Tibial nerve (tissue), 4 donors: ENCODE measurements around the gene PIK3R3. TPM values are rescaled to one million over a fixed set of nuclear protein-coding genes. Genes with fewer than 3 reads are reported as not detected.

Source experiments
- DNase-seq, 2 donors: peaks; one replicate each; pipeline ENCODE4 v3.0.0-alpha.2; 2019; ENCODE audit warnings: low spot score in 2 of 2
- H3K27ac ChIP-seq, 4 donors: fragments of 200-600 bp; sonication (generic) in 3 of 4; one replicate each; pipeline ENCODE4 v1.5.1; 2017 to 2019; ENCODE audit warnings: mild to moderate bottlenecking in 1 of 4
- H3K27me3 ChIP-seq, 2 donors: fragments of 200-600 bp; sonication (generic) in 1 of 2; one replicate each; pipeline versions ENCODE4 v1.5.1 to v1.6.0; 2017 to 2019
- H3K36me3 ChIP-seq, 3 donors: fragments of 200-600 bp; sonication (generic); one replicate each; pipeline ENCODE4 v1.5.1; 2018 to 2019
- H3K4me1 ChIP-seq, 4 donors: fragments of 200-600 bp; sonication (generic) in 3 of 4; one replicate each; pipeline ENCODE4 v1.5.1; 2017 to 2019
- H3K4me3 ChIP-seq, 4 donors: fragments of 200-600 bp; sonication (generic) in 3 of 4; one replicate each; pipeline ENCODE4 v1.5.1; 2017 to 2019; ENCODE audit warnings: mild to moderate bottlenecking in 1 of 4, moderate library complexity in 1 of 4
- H3K9me3 ChIP-seq, 4 donors: fragments of 200-600 bp; sonication (generic) in 3 of 4; one replicate each; pipeline ENCODE4 v1.5.1; 2017 to 2019
- EP300 ChIP-seq, 2 donors: sonication (generic); formaldehyde crosslinking; IDR thresholded peaks; one replicate each; pipeline ENCODE4 v1.6.1; 2017; ENCODE audit warnings: antibody characterized with exemption in 2 of 2, mild to moderate bottlenecking in 1 of 2
- POLR2A ChIP-seq, 2 donors: fragments of 450-650 bp; IDR thresholded peaks; one replicate each; pipeline ENCODE4 v1.6.1; 2017; ENCODE audit warnings: antibody characterized with exemption in 2 of 2, mild to moderate bottlenecking in 2 of 2, moderate library complexity in 2 of 2
- WGBS, 2 donors: methylation state at CpG; one replicate each; pipeline ENCODE4 v1.1.5; 2018; 5-methylcytosine and 5-hydroxymethylcytosine counted together
- total RNA-seq, 4 donors: library from RNA; depleted of rRNA; stranded (reverse); fragments of >200 nt; gene quantifications; one replicate each; pipeline ENCODE4 v1.1.0, GENCODE V29; 2016
- TF ChIP-seq, protein P1 (sequence below), 5 experiments: fragments of 200-600 bp in 3 of 5; fragments of 450-650 bp in 2 of 5; sonication (generic) in 3 of 5; IDR thresholded peaks; one replicate each; pipeline ENCODE4 v1.5.1; 2016 to 2019; ENCODE audit warnings: antibody characterized with exemption in 5 of 5, mild to moderate bottlenecking in 3 of 5, moderate library complexity in 2 of 5

The PIK3R3 gene
- total RNA-seq, 4 donors from 2014 or later = 13.2 to 32.1 (median 23.2) TPM

DNA sequence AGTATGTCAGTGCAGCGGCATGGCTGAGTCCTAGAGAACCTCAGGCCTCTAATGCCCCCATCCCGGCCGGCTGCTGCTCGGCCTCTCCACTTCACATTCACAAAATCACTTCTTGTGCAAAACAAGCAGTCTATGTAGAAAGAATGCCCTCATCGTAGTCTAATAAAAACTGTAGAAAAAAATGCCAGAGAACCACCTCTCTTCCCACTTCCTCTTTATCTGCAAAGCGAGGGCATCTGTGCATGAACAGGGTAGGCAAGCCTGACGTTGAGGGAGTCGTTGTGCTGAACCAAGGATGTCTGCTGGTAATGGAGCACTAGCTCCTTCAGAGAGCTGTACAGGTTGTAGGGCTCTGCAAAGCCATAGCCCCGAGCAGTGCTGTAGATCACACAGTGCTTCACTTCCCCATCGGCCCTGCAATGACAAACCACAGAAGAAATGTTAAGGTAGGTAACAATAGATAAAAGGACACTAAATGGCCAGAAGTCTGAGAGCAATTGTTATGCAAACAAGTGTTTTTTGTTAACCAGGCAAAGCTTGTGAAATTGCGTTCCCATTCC, 88.9 kb downstream of the PIK3R3 start:
- DNase-seq = no peak
- Histone ChIP-seq H3K27ac (no peak overlapping the region), H3K9me3 (no peaks in the 10 kb centered on the region), H3K36me3 (no peaks in the 10 kb centered on the region), H3K4me1 (no peaks in the 10 kb centered on the region), H3K4me3 (no peak overlapping the region), H3K27me3 (no peaks in the 10 kb centered on the region)
- TF ChIP-seq, protein P1, sequence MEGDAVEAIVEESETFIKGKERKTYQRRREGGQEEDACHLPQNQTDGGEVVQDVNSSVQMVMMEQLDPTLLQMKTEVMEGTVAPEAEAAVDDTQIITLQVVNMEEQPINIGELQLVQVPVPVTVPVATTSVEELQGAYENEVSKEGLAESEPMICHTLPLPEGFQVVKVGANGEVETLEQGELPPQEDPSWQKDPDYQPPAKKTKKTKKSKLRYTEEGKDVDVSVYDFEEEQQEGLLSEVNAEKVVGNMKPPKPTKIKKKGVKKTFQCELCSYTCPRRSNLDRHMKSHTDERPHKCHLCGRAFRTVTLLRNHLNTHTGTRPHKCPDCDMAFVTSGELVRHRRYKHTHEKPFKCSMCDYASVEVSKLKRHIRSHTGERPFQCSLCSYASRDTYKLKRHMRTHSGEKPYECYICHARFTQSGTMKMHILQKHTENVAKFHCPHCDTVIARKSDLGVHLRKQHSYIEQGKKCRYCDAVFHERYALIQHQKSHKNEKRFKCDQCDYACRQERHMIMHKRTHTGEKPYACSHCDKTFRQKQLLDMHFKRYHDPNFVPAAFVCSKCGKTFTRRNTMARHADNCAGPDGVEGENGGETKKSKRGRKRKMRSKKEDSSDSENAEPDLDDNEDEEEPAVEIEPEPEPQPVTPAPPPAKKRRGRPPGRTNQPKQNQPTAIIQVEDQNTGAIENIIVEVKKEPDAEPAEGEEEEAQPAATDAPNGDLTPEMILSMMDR (IDR thresholded peaks at IDR 0.05) = no peak
- TF ChIP-seq POLR2A (IDR thresholded peaks at IDR 0.05) (no peak), EP300 (IDR thresholded peaks at IDR 0.05) (no peak)
- WGBS, 2 donors = 56 to 58% methylated on average over 11 of the region's 11 CpGs

DNA sequence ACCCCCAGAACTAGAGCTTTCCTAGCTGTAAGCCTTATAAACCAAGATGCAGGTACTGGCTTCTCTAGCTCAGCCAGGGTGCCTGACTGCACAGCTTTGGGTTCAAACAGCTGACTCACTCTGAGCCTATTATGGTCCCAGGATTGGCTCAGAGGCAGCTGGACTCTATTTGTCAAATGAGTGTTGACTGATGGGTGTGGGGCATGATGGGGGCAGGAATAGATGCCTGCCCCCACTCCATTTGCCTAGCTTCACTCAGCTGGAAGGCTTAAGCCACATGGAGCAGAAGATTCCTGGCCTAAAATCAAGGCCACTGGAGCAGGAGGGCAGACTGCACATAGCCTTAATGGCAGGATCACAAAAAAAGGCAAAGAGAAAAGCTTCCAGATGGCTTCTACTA, 90.5 kb downstream of the PIK3R3 start:
- DNase-seq = no peak
- H3K27me3 ChIP-seq = no peaks in the 10 kb centered on the region
- TF ChIP-seq, protein P1 (IDR thresholded peaks at IDR 0.05) = no peak
- no peak for TF ChIP-seq POLR2A (IDR thresholded peaks at IDR 0.05)
- TF ChIP-seq EP300 (IDR thresholded peaks at IDR 0.05) = no peak
- peaks cover 0 to 3% (median 0%) of the 10 kb centered on the region in 4 donors for H3K4me1 ChIP-seq
- H3K4me3 ChIP-seq = no peak overlapping the region
- H3K27ac ChIP-seq = no peak overlapping the region
- H3K36me3 ChIP-seq = no peaks in the 10 kb centered on the region
- no peaks in the 10 kb centered on the region for H3K9me3 ChIP-seq

DNA sequence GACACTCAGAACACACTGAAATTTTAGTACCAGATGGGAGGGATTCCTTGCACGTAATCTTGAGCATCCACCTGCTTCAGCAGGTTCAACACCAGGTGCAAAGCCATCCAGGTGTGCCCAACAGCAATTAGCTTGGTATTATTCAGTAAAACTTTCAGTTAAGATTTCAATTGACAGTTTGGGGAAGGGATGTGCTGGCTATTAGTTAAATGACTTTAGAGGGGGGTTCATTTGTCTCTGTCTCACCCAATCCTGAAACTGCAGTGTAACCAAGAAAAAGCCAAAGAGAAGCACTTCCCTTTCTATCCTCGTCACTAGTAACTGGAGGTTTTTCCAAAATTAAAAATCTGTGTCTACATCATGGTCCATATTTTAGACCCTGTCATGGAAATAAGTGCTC, 90.9 kb downstream of the PIK3R3 start:
- Histone ChIP-seq H3K27ac (no peak overlapping the region), H3K4me1 (peaks cover 0 to 7% (median 0%) of the 10 kb centered on the region in 4 donors), H3K36me3 (no peaks in the 10 kb centered on the region), H3K27me3 (no peaks in the 10 kb centered on the region), H3K4me3 (no peak overlapping the region), H3K9me3 (no peaks in the 10 kb centered on the region)
- TF ChIP-seq, protein P1 (IDR thresholded peaks at IDR 0.05) = no peak
- TF ChIP-seq POLR2A (IDR thresholded peaks at IDR 0.05) = no peak
- TF ChIP-seq EP300 (IDR thresholded peaks at IDR 0.05) = no peak
- no peak for DNase-seq
- 85 to 94% methylated on average over 2 of the region's 2 CpGs for WGBS, 2 donors

DNA sequence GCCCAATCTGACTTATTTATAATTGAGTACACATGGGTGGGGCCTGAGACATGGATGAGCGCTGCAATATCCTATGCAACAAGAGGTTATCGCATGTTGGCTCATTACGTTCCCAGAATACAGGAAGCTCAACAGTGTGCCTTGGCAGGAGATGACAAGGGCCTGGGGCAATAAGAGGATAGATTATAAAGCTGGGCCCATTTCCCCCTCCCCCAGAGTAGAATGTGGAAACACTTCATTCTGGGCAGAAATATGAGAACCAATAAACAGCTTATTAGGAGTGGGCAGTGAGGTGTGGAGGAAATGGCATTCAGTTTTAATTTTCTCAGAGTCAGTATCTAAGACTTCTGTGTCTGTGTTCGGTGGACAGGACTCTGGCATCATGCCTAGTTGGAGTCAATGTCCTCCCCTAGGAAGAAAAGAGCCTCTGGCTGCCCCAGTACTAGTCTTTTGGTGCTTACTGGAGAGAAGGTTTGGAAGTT, 92.8 kb downstream of the PIK3R3 start:
- Histone ChIP-seq H3K9me3 (no peaks in the 10 kb centered on the region), H3K4me1 (peaks cover 0 to 7% (median 0%) of the 10 kb centered on the region in 4 donors), H3K27me3 (no peaks in the 10 kb centered on the region), H3K4me3 (no peak overlapping the region), H3K27ac (no peak overlapping the region), H3K36me3 (peaks cover 0 to 13% (median 0%) of the 10 kb centered on the region in 3 donors)
- TF ChIP-seq, protein P1 (IDR thresholded peaks at IDR 0.05) = no peak
- peak; percentile 17 to 32 for TF ChIP-seq EP300 (IDR thresholded peaks at IDR 0.05)
- no peak for DNase-seq
- WGBS, 2 donors = 51 to 56% methylated on average over 4 of the region's 4 CpGs

DNA sequence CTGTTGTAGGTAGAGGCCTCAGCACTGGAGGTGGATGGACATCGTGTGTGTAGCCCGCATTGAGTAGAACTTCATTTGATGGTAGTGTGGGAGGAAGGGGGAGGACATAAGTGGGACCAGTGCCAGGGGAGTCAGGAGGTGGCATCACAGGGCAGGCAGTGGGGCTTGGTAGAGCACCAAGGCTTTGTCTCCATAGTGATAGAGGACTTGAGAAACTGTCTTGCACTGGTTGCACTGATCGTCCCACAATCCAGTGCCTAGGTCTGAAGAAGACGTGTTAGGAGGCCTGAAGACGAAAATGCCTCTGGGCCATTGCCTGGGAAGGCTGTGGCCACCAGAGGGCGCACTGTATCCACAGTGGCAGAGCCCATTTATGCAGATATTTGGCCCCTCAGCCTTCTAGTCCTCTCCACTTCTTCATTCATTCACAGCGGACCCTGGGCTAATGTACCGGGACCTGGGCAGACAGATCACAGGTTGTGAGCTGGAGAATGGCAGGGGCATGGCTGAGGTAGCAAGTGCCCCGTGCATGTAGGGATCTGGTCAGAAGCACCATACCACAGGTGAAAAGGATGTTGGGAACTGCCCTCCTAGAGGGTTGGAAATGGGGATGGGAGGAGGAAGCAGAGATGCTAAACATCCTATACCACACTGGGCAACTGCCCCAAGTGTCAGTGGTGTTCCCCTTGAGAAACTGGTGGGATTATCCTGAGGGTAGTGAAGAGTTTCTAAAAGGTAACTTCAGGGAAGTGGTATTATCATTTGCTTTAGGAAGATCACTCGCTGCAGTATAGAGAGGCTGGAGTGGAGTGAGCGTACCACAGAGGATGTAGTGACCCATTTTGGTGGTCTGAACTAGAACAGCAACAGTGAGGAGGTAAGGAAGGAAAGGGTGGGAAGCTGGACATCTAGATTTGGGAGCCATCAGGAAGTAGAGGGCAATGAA, 95.3 kb downstream of the PIK3R3 start:
- no peak overlapping the region for H3K4me3 ChIP-seq
- peaks cover 0 to 7% (median 0%) of the 10 kb centered on the region in 4 donors for H3K4me1 ChIP-seq
- no peaks in the 10 kb centered on the region for H3K9me3 ChIP-seq
- WGBS, 2 donors = 24 to 28% methylated on average over 10 to 11 of the region's 11 CpGs
- no peaks in the 10 kb centered on the region for H3K27me3 ChIP-seq
- DNase-seq = peak; percentile 85 to 94
- TF ChIP-seq POLR2A (IDR thresholded peaks at IDR 0.05) (no peak), EP300 (IDR thresholded peaks at IDR 0.05) (peak in 1 of 2 donors; percentile 47)
- TF ChIP-seq, protein P1 (IDR thresholded peaks at IDR 0.05) = peak; percentile 94 to 97 (median 96)
- peak overlapping the region in 1 of 4 donors; percentile 46 for H3K27ac ChIP-seq
- H3K36me3 ChIP-seq = peaks cover 0 to 32% (median 0%) of the 10 kb centered on the region in 3 donors
